GM12878 (cell line): ENCODE data around the gene MESP2. TPM values are rescaled to one million over a fixed set of nuclear protein-coding genes. Genes with fewer than 3 reads are reported as not detected.

Source experiments
- ATAC-seq: fragments of 200-7000 bp; cut with Tn5 transposase; 3 replicates; pipeline ENCODE4 v1.9.1; 2020; ENCODE audit warnings: mild to moderate bottlenecking, moderate library complexity
- BruUV-seq: library from RNA; stranded (reverse); fragments of 400-500 nt; replicated peaks from 2 replicates; lab custom pipeline; 2021; lab: Mats Ljungman, UMichigan
- CTCF ChIA-PET: fragments of 300-600 bp; sonication (Branson Sonifier 250); formaldehyde crosslinking; extraction: SDS; loops from one replicate; lab custom pipeline; 2021; ENCODE audit warnings: inconsistent platforms; lab: Yijun Ruan, JAX
- POLR2A ChIA-PET: fragments of 350-600 bp; formaldehyde crosslinking; extraction: SDS; loops from one replicate; lab custom pipeline; 2021; ENCODE audit warnings: inconsistent platforms; lab: Charles Lee
- RAD21 ChIA-PET: fragments of 300-600 bp; sonication (Branson Sonifier 250); formaldehyde crosslinking; loops from one replicate; lab custom pipeline; 2023; ENCODE audit warnings: antibody characterized with exemption; ENCODE audit not compliant: unreplicated experiment; lab: Charles Lee
- SMC1A ChIA-PET: fragments of 300-600 bp; sonication (Branson Sonifier 250); formaldehyde crosslinking; loops from one replicate; lab custom pipeline; 2023; ENCODE audit not compliant: unreplicated experiment, uncharacterized antibody; lab: Charles Lee
- DNase-seq: peaks from one replicate; pipeline ENCODE4 v3.0.0-alpha.2; 2011; ENCODE audit warnings: low read depth, low spot score
- FAIRE-seq: peaks from 3 replicates; lab custom pipeline; 2011; peaks lifted over from hg19 to GRCh38; lab: Jason Lieb, UNC
- H2AFZ ChIP-seq: 2 replicates; pipeline ENCODE4 v1.6.0; 2011; ENCODE audit warnings: low read depth, low read length, control low read depth; ENCODE audit not compliant: control insufficient read depth
- H3K27ac ChIP-seq: 2 replicates; pipeline ENCODE4 v1.5.1; 2011; ENCODE audit warnings: control low read depth; ENCODE audit not compliant: control insufficient read depth, insufficient read depth
- H3K27me3 ChIP-seq, 2 experiments: replicated peaks in 1 of 2; 2 replicates each; pipeline versions ENCODE4 v1.6.0 to v1.6.1; 2011; ENCODE audit warnings: low read length in 1 of 2; ENCODE audit not compliant: control insufficient read depth in 2 of 2, insufficient read depth in 2 of 2
- H3K36me3 ChIP-seq, 2 experiments: 2 replicates each; pipeline ENCODE4 v1.5.1; 2011; ENCODE audit warnings: low read length in 1 of 2; ENCODE audit not compliant: control insufficient read depth in 2 of 2, insufficient read depth in 2 of 2
- H3K4me1 ChIP-seq: 2 replicates; pipeline ENCODE4 v1.6.1; 2011; ENCODE audit warnings: mild to moderate bottlenecking, low read length, moderate library complexity, mixed read lengths; ENCODE audit not compliant: control insufficient read depth, insufficient read depth
- H3K4me2 ChIP-seq: 2 replicates; pipeline ENCODE4 v1.6.0; 2011; ENCODE audit warnings: control low read depth; ENCODE audit not compliant: control insufficient read depth, insufficient read depth
- H3K4me3 ChIP-seq: fragments of 200-600 bp; sonication (generic); 2 replicates; pipeline ENCODE4 v1.5.1; 2016
- H3K79me2 ChIP-seq: 2 replicates; pipeline ENCODE4 v1.6.0; 2011; ENCODE audit warnings: low read length; ENCODE audit not compliant: control insufficient read depth, insufficient read depth
- H3K9ac ChIP-seq: 2 replicates; pipeline ENCODE4 v1.8.0; 2011; ENCODE audit warnings: low read length, control low read depth, mixed read lengths; ENCODE audit not compliant: control insufficient read depth, insufficient read depth
- H3K9me3 ChIP-seq: replicated peaks from 3 replicates; pipeline ENCODE4 v1.5.1; 2011; ENCODE audit warnings: mild to moderate bottlenecking, low read length; ENCODE audit not compliant: control insufficient read depth, insufficient read depth
- H4K20me1 ChIP-seq: 2 replicates; pipeline ENCODE4 v1.6.0; 2011; ENCODE audit not compliant: control insufficient read depth, insufficient read depth
- BHLHE40 ChIP-seq, 2 experiments: fragments of 450-650 bp in 1 of 2; IDR thresholded peaks; 2 replicates each; pipeline ENCODE4 v1.6.1; 2011 to 2017; ENCODE audit warnings: low read depth in 2 of 2, borderline replicate concordance in 1 of 2, improper control_type of control experiment in 1 of 2, low read length in 1 of 2, mild to moderate bottlenecking in 1 of 2
- EED ChIP-seq: sonication (generic); IDR thresholded peaks from 2 replicates; pipeline ENCODE4 v1.6.1; 2016; ENCODE audit warnings: antibody characterized with exemption, low read depth
- EP300 ChIP-seq, 2 experiments: fragments of 150-350 bp in 1 of 2; IDR thresholded peaks; 2 replicates each; pipeline ENCODE4 v1.6.1; 2011 to 2012; ENCODE audit warnings: low read depth in 2 of 2, low read length in 2 of 2, borderline replicate concordance in 1 of 2, improper control_type of control experiment in 1 of 2, inconsistent platforms in 1 of 2; ENCODE audit not compliant: control insufficient read depth in 1 of 2
- FOXK2 ChIP-seq: fragments of 450-650 bp; IDR thresholded peaks from 2 replicates; pipeline ENCODE4 v1.6.1; 2017; ENCODE audit warnings: mild to moderate bottlenecking, moderate library complexity
- HCFC1 ChIP-seq: fragments of 150-350 bp; IDR thresholded peaks from 2 replicates; pipeline ENCODE4 v1.6.1; 2014; ENCODE audit warnings: low read length
- HDGF ChIP-seq: fragments of 450-650 bp; IDR thresholded peaks from 2 replicates; pipeline ENCODE4 v1.6.1; 2016; ENCODE audit warnings: antibody characterized with exemption
- KLF5 ChIP-seq: fragments of 450-650 bp; IDR thresholded peaks from 2 replicates; pipeline ENCODE4 v1.6.1; 2014; ENCODE audit warnings: mild to moderate bottlenecking; ENCODE audit not compliant: partially characterized antibody
- NBN ChIP-seq: fragments of 450-650 bp; IDR thresholded peaks from 2 replicates; pipeline ENCODE4 v1.6.1; 2016
- NFXL1 ChIP-seq: fragments of 450-650 bp; IDR thresholded peaks from 2 replicates; pipeline ENCODE4 v1.6.1; 2017; ENCODE audit warnings: antibody characterized with exemption, mild to moderate bottlenecking, borderline replicate concordance
- NR2C2 ChIP-seq: IDR thresholded peaks from 2 replicates; pipeline ENCODE4 v1.6.1; 2011; ENCODE audit warnings: borderline replicate concordance, low read depth; ENCODE audit not compliant: control insufficient read depth, insufficient read length
- POLR2AphosphoS5 ChIP-seq: IDR thresholded peaks from 2 replicates; pipeline ENCODE4 v1.6.1; 2011; ENCODE audit warnings: mild to moderate bottlenecking, low read length, inconsistent platforms
- SMC3 ChIP-seq: IDR thresholded peaks from 2 replicates; pipeline ENCODE4 v1.6.1; 2011; ENCODE audit warnings: low read length, improper control_type of control experiment, borderline replicate concordance
- SREBF2 ChIP-seq: IDR thresholded peaks from 2 replicates; pipeline ENCODE4 v1.6.1; 2012; ENCODE audit warnings: mild to moderate bottlenecking, low read length
- TCF3 ChIP-seq: IDR thresholded peaks from 2 replicates; pipeline ENCODE4 v1.6.1; 2012; ENCODE audit warnings: low read depth, mild to moderate bottlenecking, low read length, borderline replicate concordance; ENCODE audit not compliant: insufficient read depth
- WRNIP1 ChIP-seq: IDR thresholded peaks from 2 replicates; pipeline ENCODE4 v1.6.1; 2011; ENCODE audit warnings: low read depth, low read length, improper control_type of control experiment, borderline replicate concordance
- whole genome bisulfite sequencing: methylation state at CpG from one replicate; pipeline ENCODE4 v1.1.6; 2016; ENCODE audit warnings: low lambda C conversion rate; ENCODE audit not compliant: insufficient replicate concordance, insufficient coverage; ENCODE audit errors: missing lambda C conversion rate; 5-methylcytosine and 5-hydroxymethylcytosine counted together
- in situ Hi-C: fragments of 300-500 bp; cut with MboI; formaldehyde crosslinking; loops from 9 replicates; pipeline ENCODE4 v1.14.3; 2018; ENCODE audit warnings: mixed read lengths
- intact Hi-C: fragments of 100-400 bp; cut with micrococcal nuclease; formaldehyde crosslinking; loops from one replicate; pipeline ENCODE4 v1.14.2; 2022; ENCODE audit not compliant: unreplicated experiment
- polyA plus RNA-seq, 11 experiments: library from polyadenylated mRNA; depleted of rRNA in 4 of 11; unstranded in 6 of 11; stranded (reverse) in 5 of 11; fragments of >200 nt; fragmentation: Nextera tagmentation in 4 of 11; fragmentation: Illumina TruSeq in 1 of 11; extraction: Ambion mirVana in 4 of 11; extraction: Trizol in 1 of 11; gene quantifications; 1 replicate in 1 of 11; 2 replicates in 10 of 11; pipeline versions ENCODE4 v1.2.1 to v1.2.3, GENCODE V29; 2011 to 2016; ENCODE audit warnings: inconsistent platforms in 2 of 11, missing spikeins in 2 of 11, low read depth in 1 of 11
- total RNA-seq, 4 experiments: library from RNA; depleted of rRNA in 3 of 4; stranded (reverse); fragments of >200 nt in 3 of 4; fragmentation: Illumina TruSeq in 1 of 4; extraction: Trizol in 1 of 4; gene quantifications; 2 replicates each; pipeline versions ENCODE4 v1.2.1 to v1.2.3, GENCODE V29; 2013 to 2021
- TF ChIP-seq, protein P1 (sequence below): fragments of 150-350 bp; IDR thresholded peaks from 2 replicates; pipeline ENCODE4 v1.6.1; 2016; ENCODE audit warnings: low read depth, low read length

MESP2 gene
- total and polyA plus RNA-seq, 10 of the 15 experiments (the other 5 are each of a cell fraction or from before 2014, with no cell fraction given), result 0.04 TPM; not detected in 9

DNA sequence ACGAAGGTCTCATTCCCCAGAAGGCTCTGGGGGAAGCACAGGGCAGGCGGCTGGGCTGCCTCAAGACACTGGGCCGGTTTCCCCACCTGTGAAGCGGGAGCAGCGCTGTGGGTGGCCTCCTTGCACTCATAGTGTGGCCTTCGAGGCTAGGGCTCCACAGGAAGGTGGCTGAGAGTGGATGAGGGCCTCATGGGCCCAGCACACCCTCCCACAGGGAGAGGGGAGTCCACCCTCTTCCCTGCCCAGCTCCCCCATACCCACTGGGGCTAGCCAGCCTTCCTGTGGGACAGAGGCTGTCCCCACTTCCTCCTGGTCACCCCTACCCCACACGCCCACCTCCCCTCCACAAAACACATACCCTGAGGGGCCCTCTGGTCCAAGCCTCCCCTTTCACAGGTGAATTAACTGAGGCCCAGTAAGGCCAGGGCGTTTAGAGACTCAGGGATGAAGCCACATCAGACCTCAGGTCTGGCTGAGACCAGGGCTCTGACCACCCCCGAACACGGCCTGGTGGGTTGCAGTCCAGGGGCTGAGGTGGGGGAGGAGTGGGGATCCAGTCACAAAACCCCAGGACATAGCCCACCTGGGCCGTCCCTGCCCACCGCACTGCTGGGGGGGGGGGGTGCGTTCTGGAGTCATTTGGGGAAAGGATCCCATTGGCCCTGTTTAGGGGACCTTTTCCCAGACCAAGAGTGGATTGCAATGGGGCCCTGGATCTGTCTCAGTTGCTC is 37.4 kb downstream of the MESP2 start:
- CTCF ChIA-PET, result interaction anchor here (0.6 kb wide), 1 partner anchor 53 kb away, joined by 3 read pairs; no protein-coding TSS in a partner anchor
- H3K9ac ChIP-seq, result no peak overlapping the region
- no peaks in the 10 kb centered on the region for H4K20me1 ChIP-seq
- intact Hi-C loops, result no loop called here
- no peaks in the 10 kb centered on the region; the same call in 1 of the 2 replicates for H3K4me1 ChIP-seq
- H2AFZ ChIP-seq, result no peak overlapping the region
- peaks cover 5 to 6% of the 10 kb centered on the region in 2 experiments; a peak in 3 of 4 replicates for H3K27me3 ChIP-seq
- no peak overlapping the region for H3K27ac ChIP-seq
- POLR2A ChIA-PET, result no interaction called here
- no TSS peak for BruUV-seq
- no peak for DNase-seq
- no peaks in the 10 kb centered on the region; the same call in 2 of the 3 replicates for H3K9me3 ChIP-seq
- in situ Hi-C loops, result no loop called here
- no peak overlapping the region for H3K4me3 ChIP-seq
- H3K36me3 ChIP-seq, result no peaks in the 10 kb centered on the region
- SMC1A ChIA-PET, result no interaction called here
- H3K79me2 ChIP-seq, result no peaks in the 10 kb centered on the region
- RAD21 ChIA-PET, result interaction anchor here (1.3 kb wide), 1 partner anchor 61 kb away, joined by 3 read pairs; no protein-coding TSS in a partner anchor
- ATAC-seq, result no peak
- no peak overlapping the region for H3K4me2 ChIP-seq
- WGBS, result 58% methylated on average over 13 of the region's 13 CpGs
- TF ChIP-seq SMC3 (no peak), HDGF (no peak), POLR2AphosphoS5 (no peak), BHLHE40 (IDR thresholded peaks at IDR 0.05; ENCODE audit: borderline replicate concordance in 1 of 2, low read depth in 2 of 2, low read length in 1 of 2) (no peak), FOXK2 (no peak), EED (no peak), WRNIP1 (no peak), KLF5 (no peak), NR2C2 (no peak), TCF3 (no peak), HCFC1 (no peak), SREBF2 (no peak), NBN (no peak), NFXL1 (no peak), EP300 (IDR thresholded peaks at IDR 0.05; ENCODE audit: borderline replicate concordance in 1 of 2, control insufficient read depth in 1 of 2, low read depth in 2 of 2, low read length in 2 of 2) (no peak)
- TF ChIP-seq, protein P1, sequence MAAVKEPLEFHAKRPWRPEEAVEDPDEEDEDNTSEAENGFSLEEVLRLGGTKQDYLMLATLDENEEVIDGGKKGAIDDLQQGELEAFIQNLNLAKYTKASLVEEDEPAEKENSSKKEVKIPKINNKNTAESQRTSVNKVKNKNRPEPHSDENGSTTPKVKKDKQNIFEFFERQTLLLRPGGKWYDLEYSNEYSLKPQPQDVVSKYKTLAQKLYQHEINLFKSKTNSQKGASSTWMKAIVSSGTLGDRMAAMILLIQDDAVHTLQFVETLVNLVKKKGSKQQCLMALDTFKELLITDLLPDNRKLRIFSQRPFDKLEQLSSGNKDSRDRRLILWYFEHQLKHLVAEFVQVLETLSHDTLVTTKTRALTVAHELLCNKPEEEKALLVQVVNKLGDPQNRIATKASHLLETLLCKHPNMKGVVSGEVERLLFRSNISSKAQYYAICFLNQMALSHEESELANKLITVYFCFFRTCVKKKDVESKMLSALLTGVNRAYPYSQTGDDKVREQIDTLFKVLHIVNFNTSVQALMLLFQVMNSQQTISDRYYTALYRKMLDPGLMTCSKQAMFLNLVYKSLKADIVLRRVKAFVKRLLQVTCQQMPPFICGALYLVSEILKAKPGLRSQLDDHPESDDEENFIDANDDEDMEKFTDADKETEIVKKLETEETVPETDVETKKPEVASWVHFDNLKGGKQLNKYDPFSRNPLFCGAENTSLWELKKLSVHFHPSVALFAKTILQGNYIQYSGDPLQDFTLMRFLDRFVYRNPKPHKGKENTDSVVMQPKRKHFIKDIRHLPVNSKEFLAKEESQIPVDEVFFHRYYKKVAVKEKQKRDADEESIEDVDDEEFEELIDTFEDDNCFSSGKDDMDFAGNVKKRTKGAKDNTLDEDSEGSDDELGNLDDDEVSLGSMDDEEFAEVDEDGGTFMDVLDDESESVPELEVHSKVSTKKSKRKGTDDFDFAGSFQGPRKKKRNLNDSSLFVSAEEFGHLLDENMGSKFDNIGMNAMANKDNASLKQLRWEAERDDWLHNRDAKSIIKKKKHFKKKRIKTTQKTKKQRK, result no peak
- FAIRE-seq, result no peak
